Transverse colon (tissue), 4 donors: ENCODE measurements around the gene ANO3. TPM values are rescaled to one million over a fixed set of nuclear protein-coding genes. Genes with fewer than 3 reads are reported as not detected.

Source experiments
- DNase-seq: peaks from one replicate; pipeline ENCODE4 v3.0.0-alpha.2; 2019
- H3K27ac ChIP-seq, 4 donors: fragments of 200-600 bp; sonication (generic); 2 replicates each; pipeline ENCODE4 v1.5.1; 2016 to 2018; ENCODE audit warnings: inconsistent platforms in 4 of 4
- H3K27me3 ChIP-seq: fragments of 200-600 bp; sonication (generic); 2 replicates; pipeline ENCODE4 v1.5.1; 2017; ENCODE audit warnings: inconsistent platforms
- H3K36me3 ChIP-seq, 4 donors: fragments of 200-600 bp; sonication (generic); 2 replicates each; pipeline ENCODE4 v1.5.1; 2017 to 2019; ENCODE audit warnings: inconsistent platforms in 4 of 4
- H3K4me1 ChIP-seq, 4 donors: fragments of 200-600 bp; sonication (generic); 2 replicates each; pipeline ENCODE4 v1.5.1; 2017 to 2020; ENCODE audit warnings: inconsistent platforms in 4 of 4
- H3K4me3 ChIP-seq, 4 donors: fragments of 200-600 bp; sonication (generic); 1 replicate in 1 of 4; 2 replicates in 3 of 4; pipeline versions ENCODE4 v1.5.1 to v1.6.1; 2017 to 2019; ENCODE audit warnings: inconsistent platforms in 4 of 4
- H3K9me3 ChIP-seq, 2 donors: fragments of 200-600 bp; sonication (generic); 2 replicates each; pipeline ENCODE4 v1.5.1; 2017 to 2019; ENCODE audit warnings: inconsistent platforms in 2 of 2
- CTCF ChIP-seq, 5 experiments: fragments of 200-600 bp in 3 of 5; fragments of 450-650 bp in 2 of 5; sonication (generic) in 3 of 5; IDR thresholded peaks; 1 replicate in 2 of 5; 2 replicates in 3 of 5; pipeline ENCODE4 v1.5.1; 2016 to 2017; ENCODE audit warnings: antibody characterized with exemption in 5 of 5, inconsistent platforms in 3 of 5, mild to moderate bottlenecking in 2 of 5, moderate library complexity in 1 of 5
- EP300 ChIP-seq: sonication (generic); formaldehyde crosslinking; IDR thresholded peaks from one replicate; pipeline ENCODE4 v1.6.1; 2017; ENCODE audit warnings: antibody characterized with exemption, low read depth
- POLR2A ChIP-seq: fragments of 450-650 bp; IDR thresholded peaks from one replicate; pipeline ENCODE4 v1.6.1; 2016; ENCODE audit warnings: antibody characterized with exemption, mild to moderate bottlenecking, moderate library complexity
- POLR2AphosphoS5 ChIP-seq, 3 donors: sonication (generic); formaldehyde crosslinking; IDR thresholded peaks; one replicate each; pipeline ENCODE4 v1.6.1; 2016; ENCODE audit warnings: antibody characterized with exemption in 3 of 3
- WGBS, 2 donors: methylation state at CpG; one replicate each; pipeline ENCODE4 v1.1.5; 2018; ENCODE audit warnings: low coverage in 1 of 2; 5-methylcytosine and 5-hydroxymethylcytosine counted together
- in situ Hi-C, 4 donors: fragments of 200-750 bp; cut with MboI; loops; one replicate each; pipeline versions ENCODE4 v1.15.0 to v1.15.1; 2017; ENCODE audit warnings: low sequenced_read_pairs in 3 of 4, low pct_ligation_motif_present in 1 of 4, low pct_unique_long_range_greater_than_20kb in 1 of 4
- intact Hi-C: fragments of 100-400 bp; cut with DNase I; formaldehyde crosslinking; loops from one replicate; pipeline ENCODE4 v1.15.1; 2023; ENCODE audit warnings: low total_unique reads
- total RNA-seq, 4 donors: library from RNA; depleted of rRNA; stranded (reverse); fragments of >200 nt; gene quantifications; one replicate each; pipeline ENCODE4 v1.1.0, GENCODE V29; 2016

Gene ANO3
- total RNA-seq, 4 donors from 2014 or later: 0.16 to 0.55 TPM; not detected in 2

DNA sequence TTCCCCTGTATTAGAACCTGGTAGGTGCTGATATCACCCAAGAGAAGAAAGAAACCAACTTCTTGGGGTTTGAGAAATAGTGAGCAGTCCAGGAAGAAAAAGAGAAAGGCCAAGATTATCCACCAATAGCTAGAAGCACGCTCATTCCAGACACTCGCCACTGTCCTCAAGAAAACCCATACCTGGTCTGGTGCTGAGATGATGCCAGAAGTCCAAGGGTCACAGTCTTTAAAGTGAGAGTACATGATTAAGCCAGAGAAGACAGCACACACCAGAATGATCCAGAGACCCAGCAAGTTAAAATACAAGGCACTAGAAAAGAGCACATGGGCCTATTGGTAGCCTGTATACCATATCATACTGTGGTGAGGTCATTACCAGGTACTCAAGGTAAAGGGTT, 366.3 kb downstream of the ANO3 start:
- H3K27me3 ChIP-seq: no peaks in the 10 kb centered on the region
- intact Hi-C loops: no loop called here
- WGBS, 2 donors: 45% methylated on average over 2 of the region's 2 CpGs; no CpG with 5 or more reads in 1 of the 2 donors
- TF ChIP-seq POLR2AphosphoS5 (IDR thresholded peaks at IDR 0.05): no peak
- no peak for TF ChIP-seq EP300
- TF ChIP-seq CTCF (IDR thresholded peaks at IDR 0.05): no peak
- in situ Hi-C loops: no loop called here
- peak; percentile 53 for DNase-seq
- no peaks in the 10 kb centered on the region for H3K9me3 ChIP-seq
- peak overlapping the region in 2 of 4 donors; percentile 46 to 48 for H3K27ac ChIP-seq
- H3K4me3 ChIP-seq: no peak overlapping the region
- peaks cover 0 to 59% (median 26%) of the 10 kb centered on the region in 4 donors for H3K4me1 ChIP-seq
- no peaks in the 10 kb centered on the region for H3K36me3 ChIP-seq

DNA sequence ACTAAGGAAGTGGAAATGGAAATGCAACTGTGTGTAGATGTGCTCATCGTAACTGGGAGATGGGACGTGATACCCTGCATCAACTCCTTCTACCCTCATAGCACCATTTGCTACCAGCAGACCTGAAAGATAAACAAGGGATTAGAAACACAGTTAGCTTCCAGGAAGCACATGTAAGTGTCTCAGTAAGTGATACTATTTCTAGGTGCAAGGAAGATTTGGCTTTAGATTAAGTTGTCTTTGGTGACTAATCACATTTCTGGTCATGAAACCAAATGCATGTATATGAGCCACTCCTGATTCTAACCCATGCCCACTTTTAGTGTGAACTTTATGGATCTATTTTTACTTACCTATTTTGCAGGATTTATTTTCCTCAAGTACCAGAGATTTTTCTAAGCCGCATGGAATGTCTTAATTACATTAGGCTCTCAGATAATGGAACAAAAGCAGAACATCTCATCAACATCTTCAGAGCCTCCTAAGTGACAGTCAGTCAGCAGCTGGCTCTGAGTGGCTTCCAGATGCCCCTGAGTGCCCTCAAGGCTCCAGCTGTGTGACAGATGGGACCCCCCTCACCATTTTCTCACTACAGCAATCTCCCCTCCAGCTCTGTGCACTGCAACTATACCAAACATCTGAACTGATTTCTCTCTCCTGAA, 368.8 kb downstream of the ANO3 start:
- intact Hi-C loops: no loop called here
- H3K4me3 ChIP-seq: no peak overlapping the region
- peaks cover 3 to 73% (median 37%) of the 10 kb centered on the region in 4 donors for H3K4me1 ChIP-seq
- no peak overlapping the region for H3K27ac ChIP-seq
- TF ChIP-seq POLR2A (no peak), EP300 (no peak), POLR2AphosphoS5 (IDR thresholded peaks at IDR 0.05) (no peak), CTCF (IDR thresholded peaks at IDR 0.05) (no peak)
- 77 to 90% methylated on average over 3 of the region's 3 CpGs for WGBS, 2 donors
- no peaks in the 10 kb centered on the region for H3K36me3 ChIP-seq
- in situ Hi-C loops: no loop called here
- H3K9me3 ChIP-seq: no peaks in the 10 kb centered on the region
- DNase-seq: no peak
- H3K27me3 ChIP-seq: no peaks in the 10 kb centered on the region

DNA sequence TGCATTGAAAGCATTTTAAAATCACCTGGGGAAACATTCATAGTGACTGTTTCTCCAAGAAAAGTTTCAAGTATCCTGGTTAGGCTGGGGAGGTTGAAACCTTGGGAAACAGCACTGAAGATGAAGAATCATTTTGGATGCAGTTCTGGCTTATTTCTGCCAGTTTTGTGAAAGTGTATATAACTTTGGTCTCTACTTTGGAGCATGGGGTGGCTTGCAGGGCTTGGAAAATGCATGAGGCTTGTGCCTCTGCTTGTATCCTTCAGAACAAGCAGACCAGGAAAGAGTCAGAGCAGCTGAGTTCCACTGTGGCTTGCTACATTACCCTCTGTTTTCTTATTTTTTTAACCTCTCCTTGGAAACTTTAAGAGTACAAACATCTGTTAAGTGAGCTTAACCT, 370.5 kb downstream of the ANO3 start:
- Histone ChIP-seq H3K4me1 (peaks cover 3 to 73% (median 38%) of the 10 kb centered on the region in 4 donors), H3K27ac (peak overlapping the region in 3 of 4 donors; percentile 12 to 74 (median 73)), H3K9me3 (no peaks in the 10 kb centered on the region), H3K27me3 (no peaks in the 10 kb centered on the region), H3K36me3 (no peaks in the 10 kb centered on the region), H3K4me3 (no peak overlapping the region)
- no peak for DNase-seq
- intact Hi-C loops (no loop called here), in situ Hi-C loops (no loop called here)
- TF ChIP-seq EP300 (no peak), POLR2A (no peak), POLR2AphosphoS5 (IDR thresholded peaks at IDR 0.05) (no peak), CTCF (IDR thresholded peaks at IDR 0.05) (no peak)

- H3K4me1 ChIP-seq: peaks cover 3 to 68% (median 36%) of the 10 kb centered on the region in 4 donors
- in situ Hi-C loops: no loop called here
Measured at GRCh38 chr11:26703411-26704191, 371.7 kb downstream of the ANO3 start.

More at GRCh38 chr11:26703411-26704191, 371.7 kb downstream of the ANO3 start:
- intact Hi-C loops: no loop called here
- DNase-seq: no peak
- 60 to 67% methylated on average over 5 of the region's 5 CpGs for WGBS, 2 donors
- TF ChIP-seq POLR2AphosphoS5 (IDR thresholded peaks at IDR 0.05) (no peak), EP300 (no peak), POLR2A (no peak), CTCF (IDR thresholded peaks at IDR 0.05) (no peak)
- Histone ChIP-seq H3K27me3 (no peaks in the 10 kb centered on the region), H3K36me3 (no peaks in the 10 kb centered on the region), H3K9me3 (no peaks in the 10 kb centered on the region), H3K27ac (peak overlapping the region; percentile 71 to 74 (median 72)), H3K4me3 (no peak overlapping the region)
